NK-92 (cell line): ENCODE data around the gene NFRKB.

ENCODE experiments used
- DNase-seq: peaks from one replicate; lab custom pipeline; 2025; ENCODE audit not compliant: unreplicated experiment; lab: John Stamatoyannopoulos, UW

Gene NFRKB

DNA sequence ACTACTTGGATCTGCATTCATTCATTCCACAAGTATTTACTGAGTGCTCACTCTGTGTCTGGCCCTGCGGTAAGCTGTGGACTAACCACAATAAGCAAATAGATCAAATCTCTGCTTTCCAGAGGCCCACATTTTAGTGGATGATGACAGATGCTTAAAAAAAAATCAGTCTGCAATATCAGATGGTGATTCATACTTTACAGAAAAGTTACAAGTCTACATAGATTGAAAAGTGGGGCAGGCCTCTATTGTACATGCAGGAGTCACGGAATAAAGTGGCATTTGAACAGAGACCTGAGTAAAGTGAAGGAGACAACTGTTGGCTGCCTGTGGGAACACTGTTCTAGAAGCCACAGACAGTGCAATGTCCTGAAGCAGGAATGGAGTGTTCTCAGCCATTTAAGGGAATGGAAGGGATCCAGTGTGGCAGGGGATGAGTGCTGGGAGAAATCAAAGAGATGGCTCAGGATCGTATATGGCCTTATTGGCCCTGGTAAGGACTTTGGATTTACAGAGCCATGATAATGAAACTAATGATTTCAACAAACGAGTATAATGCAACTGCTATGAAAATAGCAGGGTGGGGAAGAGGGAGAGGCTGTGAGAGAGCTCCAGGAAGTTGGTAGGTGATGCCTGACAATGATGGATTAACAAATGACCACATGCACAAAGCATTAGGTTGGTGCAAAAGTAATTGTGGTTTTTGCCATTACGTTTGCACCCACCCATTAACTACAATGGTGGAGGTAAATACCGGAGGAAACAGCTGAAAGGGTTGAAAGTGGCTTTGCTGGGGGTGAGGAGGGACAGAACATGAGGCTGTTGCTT lies 48.7 kb downstream of the NFRKB start:
- no peak for DNase-seq
